Body of pancreas (tissue), 4 donors: ENCODE measurements around the gene TSPAN18. TPM values are rescaled to one million over a fixed set of nuclear protein-coding genes. Genes with fewer than 3 reads are reported as not detected.

ENCODE experiments used
- ATAC-seq: fragments of 150-250 bp; one replicate; pipeline ENCODE4 v1.9.1; 2016
- DNase-seq, 4 donors: peaks; one replicate each; pipeline ENCODE4 v3.0.0-alpha.2; 2019
- H3K27ac ChIP-seq, 4 donors: fragments of 200-600 bp; sonication (generic); 1 replicate in 3 of 4; 2 replicates in 1 of 4; pipeline versions ENCODE4 v1.5.1 to v1.6.1; 2016 to 2019; ENCODE audit warnings: mild to moderate bottlenecking in 1 of 4, mixed read lengths in 1 of 4, moderate library complexity in 1 of 4
- H3K27me3 ChIP-seq, 2 donors: fragments of 200-600 bp; sonication (generic); one replicate each; pipeline ENCODE4 v1.6.0; 2016; ENCODE audit warnings: mild to moderate bottlenecking in 1 of 2
- H3K36me3 ChIP-seq, 2 donors: fragments of 200-600 bp; sonication (generic); replicated peaks in 1 of 2; 2 replicates each; pipeline ENCODE4 v1.5.1; 2016; ENCODE audit warnings: low read depth in 2 of 2; ENCODE audit not compliant: insufficient read depth in 1 of 2
- H3K4me1 ChIP-seq: fragments of 200-600 bp; sonication (generic); one replicate; pipeline ENCODE4 v1.6.0; 2016
- H3K4me3 ChIP-seq, 2 donors: fragments of 200-600 bp; sonication (generic); 1 replicate in 1 of 2; 2 replicates in 1 of 2; pipeline ENCODE4 v1.5.1; 2016 to 2019
- H3K9me3 ChIP-seq, 3 donors: fragments of 200-600 bp; sonication (generic); 1 replicate in 2 of 3; 2 replicates in 1 of 3; pipeline ENCODE4 v1.5.1; 2016
- CTCF ChIP-seq, 7 experiments: fragments of 450-650 bp in 4 of 7; fragments of 200-600 bp in 3 of 7; sonication (generic) in 3 of 7; IDR thresholded peaks; one replicate each; pipeline ENCODE4 v1.5.1; 2016 to 2019; ENCODE audit warnings: antibody characterized with exemption in 7 of 7
- POLR2A ChIP-seq, 3 donors: fragments of 450-650 bp; IDR thresholded peaks; one replicate each; pipeline ENCODE4 v1.6.1; 2016; ENCODE audit warnings: antibody characterized with exemption in 3 of 3, mild to moderate bottlenecking in 2 of 3
- WGBS, 2 donors: methylation state at CpG; one replicate each; pipeline ENCODE4 v1.1.5; 2017; 5-methylcytosine and 5-hydroxymethylcytosine counted together
- intact Hi-C: fragments of 100-400 bp; cut with DNase I; formaldehyde crosslinking; loops from one replicate; pipeline ENCODE4 v1.15.1; 2023
- total RNA-seq, 2 donors: library from RNA; depleted of rRNA; stranded (reverse); fragments of >200 nt; gene quantifications; one replicate each; pipeline ENCODE4 v1.1.0, GENCODE V29; 2016

TSPAN18 gene
- total RNA-seq, 2 donors from 2014 or later, result 2.1 to 3.0 TPM

- Histone ChIP-seq H3K4me3 (no peak overlapping the region), H3K27me3 (no peaks in the 10 kb centered on the region), H3K27ac (no peak overlapping the region), H3K36me3 (no peaks in the 10 kb centered on the region), H3K9me3 (no peaks in the 10 kb centered on the region), H3K4me1 (no peaks in the 10 kb centered on the region)
- 83% methylated on average over 7 of the region's 7 CpGs for WGBS, 2 donors
- DNase-seq (no peak), ATAC-seq (no peak)
- intact Hi-C loops, result no loop called here
- TF ChIP-seq CTCF (IDR thresholded peaks at IDR 0.05), result no peak
- no peak for TF ChIP-seq POLR2A (IDR thresholded peaks at IDR 0.05)
These were observed 100.3 kb downstream of the TSPAN18 start for GRCh38 chr11:44826922-44827643.

GRCh38 chr11:44828296-44828695, 101.5 kb downstream of the TSPAN18 start:
- TF ChIP-seq POLR2A (IDR thresholded peaks at IDR 0.05) (no peak), CTCF (IDR thresholded peaks at IDR 0.05) (no peak)
- ATAC-seq (no peak), DNase-seq (no peak)
- Histone ChIP-seq H3K36me3 (no peaks in the 10 kb centered on the region), H3K4me3 (no peak overlapping the region), H3K27ac (no peak overlapping the region), H3K27me3 (no peaks in the 10 kb centered on the region), H3K4me1 (no peaks in the 10 kb centered on the region), H3K9me3 (no peaks in the 10 kb centered on the region)
- intact Hi-C loops, result no loop called here
- WGBS, 2 donors, result 72 to 73% methylated on average over 5 of the region's 5 CpGs

- DNase-seq (no peak), ATAC-seq (no peak)
- intact Hi-C loops, result no loop called here
- H3K4me1 ChIP-seq, result peaks cover 15% of the 10 kb centered on the region
- no peak overlapping the region for H3K4me3 ChIP-seq
- no peak overlapping the region for H3K27ac ChIP-seq
- 90 to 97% methylated on average over 2 of the region's 2 CpGs for WGBS, 2 donors
- H3K27me3 ChIP-seq, result no peaks in the 10 kb centered on the region
- no peak for TF ChIP-seq POLR2A (IDR thresholded peaks at IDR 0.05)
- TF ChIP-seq CTCF (IDR thresholded peaks at IDR 0.05), result no peak
- H3K36me3 ChIP-seq, result no peaks in the 10 kb centered on the region
- no peaks in the 10 kb centered on the region for H3K9me3 ChIP-seq
These were observed 103.1 kb downstream of the TSPAN18 start for GRCh38 chr11:44829838-44830237.

GRCh38 chr11:44831605-44832394, 105.0 kb downstream of the TSPAN18 start:
- Histone ChIP-seq H3K36me3 (no peaks in the 10 kb centered on the region), H3K4me1 (peaks cover 15% of the 10 kb centered on the region), H3K9me3 (no peaks in the 10 kb centered on the region), H3K27me3 (no peaks in the 10 kb centered on the region), H3K4me3 (no peak overlapping the region), H3K27ac (no peak overlapping the region)
- TF ChIP-seq POLR2A (IDR thresholded peaks at IDR 0.05) (no peak), CTCF (IDR thresholded peaks at IDR 0.05) (no peak)
- intact Hi-C loops, result no loop called here
- 70 to 74% methylated on average over 10 of the region's 10 CpGs for WGBS, 2 donors
- DNase-seq, result no peak
- no peak for ATAC-seq
